ELF-1 (cell line): Measurements from ENCODE around the gene ARHGEF2.
A peak's percentile ranks its signal among the peaks of the same experiment; 100 is the strongest.

Experiments used
- DNase-seq: peaks from one replicate; pipeline ENCODE4 v3.0.0-alpha.2; 2016; ENCODE audit warnings: low read depth, low spot score

Gene ARHGEF2

DNA sequence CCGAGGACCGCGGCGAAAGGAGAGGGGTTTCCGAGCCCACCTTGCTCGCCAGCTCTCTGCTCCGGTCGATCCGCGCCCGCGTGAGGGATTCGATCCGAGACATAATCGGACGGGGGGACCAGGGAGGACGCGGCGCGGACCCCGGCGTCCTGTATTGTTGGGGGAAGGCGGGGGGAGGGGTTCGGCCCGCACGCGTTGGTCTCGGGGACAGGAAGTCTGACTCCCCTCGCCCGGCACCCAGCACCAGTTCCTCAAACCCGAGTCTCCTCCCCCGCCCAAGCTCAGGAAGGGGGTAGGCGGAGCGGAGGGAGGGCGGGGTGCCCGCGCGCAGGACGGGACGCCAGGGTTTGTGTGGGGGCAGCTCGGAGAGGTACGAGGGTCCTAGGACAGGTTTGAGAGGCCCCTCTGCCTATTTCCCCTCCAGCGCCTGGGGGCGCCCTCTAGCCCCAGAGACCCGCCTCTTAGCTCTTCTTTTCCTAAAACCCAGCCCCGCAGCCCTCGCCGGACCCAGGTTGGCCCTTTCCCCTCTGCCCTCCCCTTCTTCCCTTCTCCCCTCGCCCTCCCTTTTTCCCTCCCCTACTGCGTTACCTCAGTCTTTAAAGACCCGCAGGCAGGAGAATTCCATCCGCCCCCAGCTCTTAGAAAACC lies at the start of gene ARHGEF2:
Gene ARHGEF2 (minus strand): TSS at position 223 of the 648 bp plus-strand sequence. CDS start 120 bp downstream, at position 103.
- DNase-seq = peak; percentile 91

DNA sequence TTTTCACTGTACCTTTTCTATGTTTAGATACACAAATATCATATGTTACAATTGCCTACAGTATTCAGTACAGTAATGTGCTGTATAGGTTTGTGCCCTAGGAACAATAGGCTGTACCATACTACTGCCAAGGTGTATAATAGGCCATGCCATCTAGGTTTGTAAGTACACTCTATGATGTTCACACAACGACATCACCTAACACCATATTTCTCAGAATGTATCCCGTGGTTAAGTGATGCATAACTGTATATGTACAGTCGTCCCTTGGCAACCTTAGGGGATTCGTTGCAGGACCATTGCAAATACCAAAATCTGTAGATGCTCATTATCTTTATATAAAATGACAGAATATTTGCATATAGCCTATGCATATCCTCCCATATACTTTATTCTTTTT lies 48.2 kb upstream of the ARHGEF2 start:
- no peak for DNase-seq

DNA sequence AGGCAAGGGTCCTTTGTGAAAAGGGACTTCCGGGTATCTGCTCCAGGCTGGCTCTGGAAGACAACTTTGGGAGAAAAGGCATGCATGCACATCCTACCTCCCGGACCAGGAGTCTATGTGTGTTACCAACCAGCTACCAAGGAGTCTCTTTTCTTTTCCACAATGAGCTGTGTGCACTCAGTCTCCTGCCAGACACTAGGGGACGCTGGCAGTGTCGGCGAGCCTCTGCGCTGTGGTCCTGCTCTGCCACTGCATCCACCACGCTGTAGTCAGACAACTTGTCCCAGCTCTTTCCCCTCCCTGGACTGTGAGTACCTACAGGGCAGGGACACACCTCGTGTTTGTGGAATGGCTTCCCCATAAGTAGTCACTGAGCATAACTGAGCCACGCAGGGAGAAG lies 47.5 kb upstream of the ARHGEF2 start:
- DNase-seq = peak; percentile 78

DNA sequence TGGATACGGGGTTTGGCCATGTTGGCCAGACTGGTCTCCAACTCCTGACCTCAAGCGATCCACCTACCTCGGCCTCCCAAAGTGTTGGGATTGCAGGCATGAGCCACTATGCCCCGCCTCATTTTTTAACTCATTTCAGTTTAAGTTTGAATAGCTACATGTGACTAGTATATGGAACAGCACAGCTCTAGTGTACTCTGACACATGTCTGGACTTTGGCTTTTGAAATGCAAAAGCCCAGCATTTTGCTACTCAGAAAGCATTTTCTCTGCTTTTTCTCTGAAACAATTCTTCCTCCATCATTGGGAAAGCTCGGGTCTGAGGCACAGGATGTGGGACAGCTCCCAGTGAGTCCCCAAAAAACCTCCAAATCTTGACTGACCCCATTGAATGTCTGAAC lies 46.5 kb upstream of the ARHGEF2 start:
- no peak for DNase-seq

DNA sequence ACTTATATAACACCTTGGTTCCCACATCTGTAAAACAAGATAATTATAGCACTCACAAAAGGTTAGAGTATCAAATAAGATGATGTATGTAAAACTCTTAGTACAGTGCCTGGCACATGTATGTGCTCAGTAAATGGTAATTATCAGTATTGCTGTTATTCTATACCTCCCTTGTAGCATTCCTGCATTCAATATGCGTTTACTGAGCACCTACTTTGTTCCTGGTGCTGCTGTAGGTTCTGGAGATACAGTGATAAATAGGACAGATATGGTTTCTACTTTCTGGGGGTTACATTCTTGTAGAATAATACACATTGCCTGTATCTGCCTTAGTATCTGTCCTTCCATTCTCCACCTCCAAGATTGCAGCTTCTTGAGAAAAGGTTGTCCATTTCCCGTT lies 43.6 kb upstream of the ARHGEF2 start:
- no peak for DNase-seq

DNA sequence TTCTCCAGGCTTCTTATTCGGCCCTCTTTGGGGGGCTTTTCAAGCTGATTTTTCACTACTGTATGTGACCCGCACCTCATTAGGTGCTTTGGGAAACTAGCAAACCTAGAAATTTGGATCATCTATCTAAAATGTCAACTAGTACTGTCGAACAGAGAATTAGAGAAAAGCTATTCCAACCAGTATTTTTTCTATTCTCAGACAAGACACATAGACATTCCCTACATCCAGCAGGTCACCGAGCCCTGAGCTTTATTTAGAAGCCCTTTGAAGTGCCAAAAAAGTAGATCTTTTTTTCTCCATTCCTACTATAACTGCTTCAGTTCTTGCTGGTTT lies 42.7 kb upstream of the ARHGEF2 start:
- DNase-seq = no peak

DNA sequence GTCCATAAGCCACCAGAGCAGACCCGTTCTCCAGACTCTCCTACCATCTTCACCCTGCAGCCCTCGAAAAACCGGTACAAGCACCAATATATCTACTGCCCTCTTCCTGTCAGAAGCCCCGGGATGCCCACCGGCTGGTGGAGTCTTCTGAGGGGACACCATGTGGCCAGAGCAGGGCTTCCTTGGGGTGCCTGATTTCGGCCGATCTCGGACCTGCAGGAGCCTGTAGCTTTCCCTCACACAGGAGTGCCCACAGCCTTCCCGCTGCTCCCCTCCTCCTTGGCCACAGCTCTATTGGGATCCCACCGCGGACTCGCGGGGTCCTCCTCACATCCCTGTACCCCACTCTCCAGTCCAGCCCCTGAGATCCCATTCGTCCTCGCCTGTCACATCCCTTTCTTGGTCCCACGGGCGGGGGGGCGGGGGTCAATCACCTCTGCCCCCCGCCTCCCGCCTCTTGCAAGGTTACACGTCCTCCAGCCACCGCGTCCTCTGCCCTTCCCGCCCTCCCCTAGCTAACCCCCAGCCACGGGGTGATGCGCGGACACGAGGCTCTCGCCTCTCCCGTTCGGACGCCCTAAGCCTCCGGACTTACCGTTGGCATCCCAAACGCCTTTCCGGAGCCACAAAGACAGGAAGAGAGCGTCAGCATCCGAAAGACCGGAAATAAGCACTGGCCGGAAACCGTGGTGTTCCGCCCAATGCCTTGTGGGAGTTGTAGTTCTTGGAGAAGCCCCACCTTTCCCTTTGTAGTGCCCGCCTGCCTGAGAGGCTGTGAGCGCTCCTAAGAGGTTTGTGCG lies 42.1 kb upstream of the ARHGEF2 start, which contains the start of gene SSR2:
Gene SSR2 (minus strand): TSS at position 659 of the 800 bp plus-strand sequence. CDS start 784 bp downstream, outside the sequence.
- peak; percentile 96 for DNase-seq

DNA sequence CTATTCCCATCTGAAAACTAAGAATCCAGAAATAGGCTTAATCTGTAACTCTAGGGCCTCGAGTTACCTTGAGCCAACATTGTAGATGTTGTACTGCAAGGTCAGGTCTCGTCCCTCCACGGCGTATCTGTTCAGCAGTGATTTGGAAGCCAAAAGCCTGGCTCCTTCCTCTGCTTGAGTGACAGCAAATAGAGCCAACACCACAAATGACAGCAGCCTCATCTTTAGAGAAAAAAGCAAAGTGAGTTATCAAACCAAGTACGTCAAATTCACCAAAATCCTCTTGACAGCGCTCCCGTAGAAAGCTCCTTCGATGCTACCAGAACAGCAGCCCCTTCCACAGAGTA lies 41.6 kb upstream of the ARHGEF2 start:
- DNase-seq = no peak

DNA sequence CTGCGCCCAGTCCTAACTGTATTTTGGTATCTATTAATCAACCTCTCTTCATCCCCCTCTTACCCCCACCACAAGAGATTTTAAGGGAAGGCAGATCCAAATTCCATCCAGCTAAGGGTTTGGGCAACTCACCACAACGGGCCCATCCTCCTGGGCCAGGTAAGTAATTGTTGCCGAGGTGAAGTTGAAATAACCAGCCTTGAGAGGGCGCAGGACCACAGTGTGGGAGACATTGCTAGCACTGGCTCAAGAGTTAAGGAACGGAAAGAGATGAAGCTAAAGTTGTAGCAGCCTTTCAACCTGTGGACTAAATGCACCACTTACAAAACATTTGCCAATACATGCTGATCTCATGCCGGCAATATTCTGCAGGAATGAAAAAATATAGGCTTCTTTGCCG lies 36.5 kb upstream of the ARHGEF2 start:
- DNase-seq = no peak

DNA sequence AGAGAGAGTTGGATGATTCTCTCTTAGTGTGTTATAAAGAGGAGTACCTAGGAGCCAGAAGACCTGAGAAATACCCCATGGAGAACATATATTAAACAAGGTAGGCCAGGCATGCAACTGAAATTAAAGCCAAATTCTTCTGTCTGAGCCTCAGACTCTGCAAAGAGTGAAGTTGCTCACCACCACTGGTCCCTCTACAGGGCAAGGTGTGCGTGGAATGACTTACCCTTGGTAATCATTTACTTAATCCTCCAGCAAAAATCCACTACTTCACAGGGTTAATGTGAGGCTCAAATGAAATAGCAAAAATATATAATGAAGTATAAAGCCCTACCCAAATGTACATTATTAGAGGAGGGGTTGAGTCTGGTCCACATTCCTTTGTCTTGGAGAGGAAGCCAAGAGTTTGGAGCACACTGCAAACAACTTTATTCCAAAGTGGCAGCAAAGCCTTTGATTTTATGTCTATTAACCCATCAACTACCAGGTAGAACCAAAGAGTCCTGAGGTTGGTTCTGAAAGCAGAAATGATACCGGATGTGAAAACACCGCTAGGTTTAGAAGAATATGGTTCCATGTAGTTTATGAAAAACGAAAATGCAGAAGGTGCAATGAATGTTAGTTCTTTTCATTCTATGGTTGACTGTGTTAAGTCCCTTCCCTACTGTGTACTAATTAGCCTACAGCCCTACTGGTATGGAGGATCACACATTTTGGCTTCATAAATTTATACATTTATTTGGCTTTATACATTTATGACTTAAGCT lies 33.9 kb upstream of the ARHGEF2 start:
- DNase-seq = no peak

DNA sequence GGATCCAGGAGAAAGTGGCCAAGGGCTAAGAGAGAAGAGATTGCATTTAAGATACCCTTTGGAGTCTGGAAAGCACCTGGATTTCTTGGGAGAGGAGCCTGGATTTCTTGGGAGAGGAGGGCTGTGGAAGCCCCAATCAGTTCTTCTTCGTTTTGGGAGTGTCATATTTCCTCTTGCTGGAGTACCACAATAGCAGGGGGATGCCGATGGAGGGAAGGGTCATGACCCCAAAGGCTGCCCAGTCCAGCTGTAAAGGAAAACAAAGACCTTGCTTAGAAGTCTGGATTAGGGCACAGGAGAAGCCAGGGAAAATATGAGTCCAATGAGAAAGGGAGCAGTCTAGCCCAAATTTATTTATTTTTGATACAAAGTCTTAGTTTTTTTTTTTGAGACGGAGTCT lies 31.1 kb upstream of the ARHGEF2 start:
- peak; percentile 77 for DNase-seq

DNA sequence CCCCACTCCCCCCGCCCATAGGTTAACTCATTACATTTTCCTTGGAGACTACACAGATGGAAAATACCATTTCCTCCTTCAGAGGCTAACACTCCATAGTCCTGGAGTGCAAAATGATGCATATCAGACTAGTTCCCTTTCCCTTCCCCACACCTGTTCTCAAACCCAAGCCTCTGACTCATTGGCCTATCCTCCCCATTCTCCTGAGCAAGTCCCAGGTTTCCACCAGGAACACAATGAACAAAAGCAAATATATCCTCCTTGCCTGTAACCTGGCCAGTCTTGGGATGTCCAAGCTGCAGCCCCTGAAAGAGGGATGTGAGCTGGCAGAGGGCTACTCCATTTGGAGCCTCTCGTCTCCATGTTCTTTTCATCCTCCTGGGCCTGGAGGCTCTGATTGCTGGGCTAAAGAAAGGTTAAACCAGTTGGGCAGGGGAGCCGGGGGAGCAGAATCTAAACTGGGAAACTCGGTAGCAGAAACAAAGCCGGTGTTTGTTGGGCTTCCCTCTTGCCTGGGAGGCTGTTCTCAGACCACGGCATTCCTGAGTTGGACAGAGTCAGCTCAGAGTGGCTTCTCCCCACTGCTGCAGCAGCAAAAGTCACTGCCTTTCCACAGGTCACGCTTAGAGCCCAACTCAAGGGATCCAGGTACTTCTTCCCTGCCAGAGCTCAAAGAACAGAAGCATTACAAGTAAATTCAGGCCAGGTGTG lies 28.5 kb upstream of the ARHGEF2 start:
- DNase-seq = peak; percentile 89

DNA sequence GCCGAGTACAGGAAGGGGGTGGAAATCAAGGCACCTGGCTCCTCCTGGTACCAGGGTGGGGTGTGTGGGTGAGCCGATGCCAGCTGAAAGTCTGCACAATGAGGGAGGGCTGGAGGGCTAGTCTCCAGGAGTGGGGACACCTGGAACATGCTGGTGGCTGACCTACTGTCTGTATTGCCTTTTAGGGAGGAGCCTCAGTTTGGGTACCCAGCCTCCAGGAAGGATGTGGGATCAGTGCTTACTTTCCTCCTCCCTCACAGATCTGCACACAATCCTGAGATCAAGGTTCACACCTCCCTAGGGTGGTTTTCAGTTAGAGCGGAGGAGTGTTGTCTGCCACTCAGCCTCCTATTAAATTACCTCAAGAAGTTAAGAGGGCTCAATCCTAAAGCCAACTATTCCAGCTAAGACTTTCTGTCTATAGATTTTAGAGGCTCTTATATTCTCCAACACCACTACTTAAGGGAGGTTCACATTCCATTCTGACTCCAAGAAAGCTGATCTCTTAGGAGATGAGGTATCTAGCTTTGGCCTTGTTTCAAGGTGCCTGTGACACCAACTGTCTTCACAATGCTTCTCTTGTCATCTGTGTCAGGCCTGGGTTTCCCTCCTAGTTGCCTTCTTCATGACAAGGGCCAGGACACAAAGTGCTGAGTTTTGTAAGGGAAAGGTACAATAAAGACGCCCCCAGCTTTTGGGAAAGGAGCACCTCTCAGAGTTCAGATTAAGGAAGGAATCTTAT lies 26.7 kb upstream of the ARHGEF2 start:
- DNase-seq = no peak

DNA sequence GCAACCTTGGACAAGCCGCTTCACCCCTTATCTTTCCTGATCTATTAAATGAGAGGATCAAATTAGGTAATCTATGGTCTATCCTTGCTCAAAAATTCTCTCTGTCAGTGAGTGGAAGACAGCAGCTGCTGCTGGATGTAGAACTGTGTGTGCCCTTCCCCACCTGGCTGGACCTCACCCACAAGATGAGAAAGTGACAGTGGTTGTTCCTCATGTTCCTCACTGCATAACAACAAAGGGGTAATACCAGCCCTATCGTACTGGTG lies 25.5 kb upstream of the ARHGEF2 start:
- no peak for DNase-seq

DNA sequence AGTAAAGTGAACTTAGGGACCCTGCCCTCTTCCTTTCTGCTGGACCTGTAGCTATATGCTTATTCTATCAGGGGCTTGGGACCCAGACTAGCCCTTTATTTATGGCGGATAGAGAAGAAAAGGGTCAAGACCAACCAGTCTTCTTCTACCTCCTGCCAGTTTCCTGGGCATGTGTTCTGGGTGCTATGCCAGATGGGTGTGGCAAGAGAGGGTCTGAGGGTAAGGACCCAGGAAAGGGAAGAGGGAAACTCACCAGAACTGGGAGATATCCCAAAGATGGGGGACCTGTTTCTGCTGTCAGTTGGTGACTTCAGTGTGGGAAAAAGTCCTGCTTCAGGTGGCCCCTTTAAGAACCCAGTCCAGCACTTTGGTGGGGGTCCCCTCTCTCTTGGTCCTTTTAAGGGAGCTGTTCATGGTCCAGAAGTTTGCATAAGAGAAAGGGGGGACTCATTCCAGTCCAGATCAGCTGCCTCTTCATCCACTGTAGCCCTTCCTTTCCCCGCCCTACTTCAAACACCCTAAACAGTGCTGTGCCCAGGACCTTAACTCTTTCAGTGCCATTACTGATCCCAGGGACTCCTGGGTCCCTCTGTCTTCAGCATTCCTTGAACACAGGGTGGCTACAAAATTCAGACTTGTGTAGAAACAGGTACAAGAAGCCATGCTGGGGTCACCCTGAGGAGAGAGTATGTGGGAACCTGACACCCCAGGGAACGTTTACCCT lies 24.0 kb upstream of the ARHGEF2 start:
- DNase-seq = no peak

DNA sequence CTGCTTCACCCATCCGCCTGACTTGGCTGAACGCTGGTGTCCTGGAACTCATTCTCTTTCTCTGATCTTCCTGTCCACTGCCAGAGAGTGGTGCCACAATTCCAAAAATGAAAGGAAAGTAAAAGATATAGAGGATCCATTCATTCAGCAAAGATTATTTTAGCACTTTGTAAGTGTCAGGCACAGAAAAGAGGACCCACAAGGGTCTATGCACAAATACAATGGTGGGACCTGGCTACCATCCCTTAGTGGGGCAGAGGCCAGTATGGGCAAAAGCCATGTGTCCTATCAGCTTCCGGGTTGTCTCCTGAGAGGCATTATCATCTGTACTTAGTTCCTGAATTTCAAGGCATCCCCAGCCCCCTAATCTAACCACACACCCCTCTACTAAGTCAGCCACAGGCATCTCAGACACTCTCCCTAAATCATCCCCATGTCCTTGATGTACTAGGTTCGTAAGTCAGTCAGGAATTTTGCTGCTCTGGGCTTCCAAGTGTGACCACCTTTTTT lies 23.4 kb upstream of the ARHGEF2 start:
- DNase-seq = no peak

DNA sequence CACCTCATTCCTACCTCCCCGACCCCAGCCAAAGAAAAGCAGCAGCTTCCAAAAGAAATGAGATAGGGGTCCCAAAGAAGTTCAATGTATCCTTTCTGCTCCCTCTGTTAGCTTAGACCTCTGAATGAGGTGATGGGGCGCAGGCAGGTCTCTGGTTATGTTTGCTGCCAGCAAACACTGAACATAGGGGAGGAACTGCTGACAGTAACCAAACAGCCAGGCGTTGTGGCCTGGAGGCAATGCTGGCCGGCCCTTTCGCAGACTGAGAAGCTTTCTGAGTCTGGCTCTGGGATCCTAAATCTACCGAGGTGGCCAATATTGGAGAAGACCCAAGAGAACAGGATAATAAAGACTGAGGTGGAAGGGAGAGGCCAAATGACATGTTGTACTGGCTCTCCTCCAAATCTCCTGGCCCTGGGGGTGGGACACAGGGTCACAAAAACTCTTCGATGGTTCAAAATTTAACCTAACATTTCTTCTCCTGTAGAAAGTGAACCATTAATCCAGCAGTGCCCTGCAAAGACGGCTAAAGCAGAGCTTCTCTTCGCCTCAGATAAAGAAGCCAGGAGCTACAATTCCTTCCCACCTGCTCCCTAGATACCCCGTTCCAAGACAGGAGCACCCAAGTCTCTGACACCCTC lies 22.8 kb upstream of the ARHGEF2 start:
- DNase-seq = peak; percentile 41

DNA sequence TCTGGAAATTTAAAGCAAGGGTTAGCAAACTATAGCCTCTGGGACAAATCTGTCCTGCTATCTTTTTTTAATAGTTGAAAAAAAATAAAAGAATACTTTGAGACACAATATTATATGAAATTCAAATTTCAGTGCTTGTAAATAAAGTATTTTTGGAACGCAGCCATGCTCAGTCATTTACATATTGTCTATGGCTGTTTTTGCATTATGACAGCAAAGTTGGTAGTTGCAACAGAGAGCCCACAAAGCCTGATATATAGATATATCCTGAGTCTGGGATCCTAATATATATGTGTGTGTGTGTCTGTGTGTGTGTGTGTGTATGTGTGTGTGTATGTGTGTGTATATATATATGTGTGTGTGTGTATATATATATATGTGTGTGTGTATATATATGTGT lies 21.6 kb upstream of the ARHGEF2 start:
- DNase-seq = no peak

DNA sequence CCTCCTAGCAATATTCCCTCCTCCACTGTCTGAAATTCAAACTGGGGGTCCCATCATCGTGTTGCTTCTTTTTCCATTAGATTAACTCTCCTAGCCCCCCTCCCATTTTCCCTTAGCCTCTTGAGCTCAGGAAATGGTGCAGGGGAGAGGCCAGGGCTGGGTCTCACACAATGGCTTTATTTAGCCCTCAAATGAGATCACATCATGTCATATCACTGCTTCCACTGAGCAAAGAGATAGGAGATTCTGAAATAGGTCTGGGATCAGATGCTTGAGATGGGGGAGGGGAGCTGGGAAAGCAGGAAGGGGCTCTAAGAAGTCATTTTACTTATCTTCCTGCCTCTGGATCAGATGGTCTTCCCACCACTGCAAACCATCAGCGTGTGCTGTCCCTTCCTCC lies 17.8 kb upstream of the ARHGEF2 start:
- DNase-seq = no peak

DNA sequence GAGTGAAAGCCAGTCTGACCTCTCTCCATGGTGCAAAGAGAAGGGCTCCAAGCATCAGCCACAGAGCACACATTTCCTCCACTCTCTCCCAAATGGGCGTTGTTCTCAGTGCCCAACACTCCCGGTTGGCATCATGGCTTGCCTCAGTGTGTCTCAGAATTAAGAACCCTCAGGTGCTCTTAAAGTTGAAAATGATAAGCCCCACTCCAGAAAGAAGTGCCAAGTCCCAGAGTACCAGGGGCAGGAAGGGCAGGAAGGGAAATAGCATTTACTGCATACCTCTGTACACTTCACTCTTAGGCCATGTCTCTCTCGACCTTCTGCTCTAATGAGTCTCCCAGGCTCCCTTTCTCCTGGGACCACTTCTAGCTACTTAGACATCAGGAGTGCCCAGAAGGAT lies 15.2 kb upstream of the ARHGEF2 start:
- no peak for DNase-seq
